Muscle layer of colon (tissue), 2 donors: Measurements from ENCODE around the gene DNLZ.

Experiments
- H3K27ac ChIP-seq: one replicate; pipeline ENCODE4 v1.7.0; 2013; ENCODE audit warnings: low read depth, mild to moderate bottlenecking, low read length, moderate library complexity
- H3K27me3 ChIP-seq, 2 donors: one replicate each; pipeline ENCODE4 v1.7.0; 2013; ENCODE audit warnings: low read length in 2 of 2, mild to moderate bottlenecking in 2 of 2; ENCODE audit not compliant: insufficient read depth in 2 of 2, control insufficient read depth in 1 of 2
- H3K36me3 ChIP-seq: one replicate; pipeline ENCODE4 v1.7.0; 2013; ENCODE audit warnings: mild to moderate bottlenecking, low read length; ENCODE audit not compliant: insufficient read depth
- H3K4me1 ChIP-seq: one replicate; pipeline ENCODE4 v1.7.0; 2013; ENCODE audit warnings: mild to moderate bottlenecking, low read length; ENCODE audit not compliant: insufficient read depth
- H3K4me3 ChIP-seq, 2 donors: one replicate each; pipeline ENCODE4 v1.7.0; 2013; ENCODE audit warnings: low read length in 2 of 2, low read depth in 1 of 2, mild to moderate bottlenecking in 1 of 2, moderate library complexity in 1 of 2
- H3K9ac ChIP-seq: one replicate; pipeline ENCODE4 v1.7.0; 2013; ENCODE audit warnings: low read length
- H3K9me3 ChIP-seq: one replicate; pipeline ENCODE4 v1.7.0; 2013; ENCODE audit warnings: mild to moderate bottlenecking, low read length
- donor health status: abdominal sarcoma.
- donor health status: Adenocarcinoma of cecum.

DNLZ gene

GRCh38 chr9:136314944-136315343 lies 48.6 kb downstream of the DNLZ start:
- Histone ChIP-seq H3K27ac (no peak overlapping the region), H3K27me3 (peaks cover 0 to 20% of the 10 kb centered on the region in 2 donors), H3K36me3 (no peaks in the 10 kb centered on the region), H3K9me3 (no peaks in the 10 kb centered on the region), H3K4me3 (no peak overlapping the region), H3K9ac (no peak overlapping the region), H3K4me1 (no peaks in the 10 kb centered on the region)

- H3K4me3 ChIP-seq: no peak overlapping the region
- H3K36me3 ChIP-seq: no peaks in the 10 kb centered on the region
- H3K9me3 ChIP-seq: no peaks in the 10 kb centered on the region
- H3K27me3 ChIP-seq: peaks cover 0 to 26% of the 10 kb centered on the region in 2 donors
- H3K27ac ChIP-seq: no peak overlapping the region
- H3K4me1 ChIP-seq: no peaks in the 10 kb centered on the region
- no peak overlapping the region for H3K9ac ChIP-seq
Measured at GRCh38 chr9:136314056-136314416, 49.5 kb downstream of the DNLZ start.

GRCh38 chr9:136313111-136314055 lies 50.2 kb downstream of the DNLZ start:
- no peaks in the 10 kb centered on the region for H3K36me3 ChIP-seq
- no peak overlapping the region for H3K27ac ChIP-seq
- H3K27me3 ChIP-seq: peaks cover 0 to 30% of the 10 kb centered on the region in 2 donors
- H3K4me3 ChIP-seq: no peak overlapping the region
- no peaks in the 10 kb centered on the region for H3K9me3 ChIP-seq
- no peak overlapping the region for H3K9ac ChIP-seq
- no peaks in the 10 kb centered on the region for H3K4me1 ChIP-seq

- H3K27me3 ChIP-seq: peaks cover 0 to 30% of the 10 kb centered on the region in 2 donors
- no peak overlapping the region for H3K4me3 ChIP-seq
- no peaks in the 10 kb centered on the region for H3K9me3 ChIP-seq
- H3K4me1 ChIP-seq: no peaks in the 10 kb centered on the region
- no peak overlapping the region for H3K27ac ChIP-seq
- no peaks in the 10 kb centered on the region for H3K36me3 ChIP-seq
- H3K9ac ChIP-seq: no peak overlapping the region
Measured at GRCh38 chr9:136312436-136312835, 51.1 kb downstream of the DNLZ start.

GRCh38 chr9:136312009-136312375 lies 51.6 kb downstream of the DNLZ start:
- peaks cover 0 to 30% of the 10 kb centered on the region in 2 donors for H3K27me3 ChIP-seq
- H3K9ac ChIP-seq: no peak overlapping the region
- H3K4me3 ChIP-seq: no peak overlapping the region
- H3K9me3 ChIP-seq: no peaks in the 10 kb centered on the region
- H3K27ac ChIP-seq: no peak overlapping the region
- H3K36me3 ChIP-seq: no peaks in the 10 kb centered on the region
- no peaks in the 10 kb centered on the region for H3K4me1 ChIP-seq

GRCh38 chr9:136311051-136312008 lies 52.2 kb downstream of the DNLZ start:
- Histone ChIP-seq H3K27me3 (peaks cover 0 to 30% of the 10 kb centered on the region in 2 donors), H3K9me3 (no peaks in the 10 kb centered on the region), H3K9ac (no peak overlapping the region), H3K27ac (no peak overlapping the region), H3K36me3 (no peaks in the 10 kb centered on the region), H3K4me1 (no peaks in the 10 kb centered on the region), H3K4me3 (no peak overlapping the region)

- Histone ChIP-seq H3K4me1 (no peaks in the 10 kb centered on the region), H3K27ac (no peak overlapping the region), H3K4me3 (no peak overlapping the region), H3K27me3 (peaks cover 0 to 30% of the 10 kb centered on the region in 2 donors), H3K9me3 (no peaks in the 10 kb centered on the region), H3K9ac (no peak overlapping the region), H3K36me3 (no peaks in the 10 kb centered on the region)
Measured at GRCh38 chr9:136310273-136311030, 53.1 kb downstream of the DNLZ start.

GRCh38 chr9:136309806-136310220 lies 53.7 kb downstream of the DNLZ start:
- Histone ChIP-seq H3K27me3 (peaks cover 0 to 35% of the 10 kb centered on the region in 2 donors), H3K9ac (no peak overlapping the region), H3K4me3 (no peak overlapping the region), H3K4me1 (no peaks in the 10 kb centered on the region), H3K9me3 (no peaks in the 10 kb centered on the region), H3K36me3 (no peaks in the 10 kb centered on the region), H3K27ac (no peak overlapping the region)
